Neural progenitor cell (in vitro differentiated cells): ENCODE data around the gene CNTNAP3.
"Not testable (repeated sequence)": the region's sequence is repeated elsewhere in the genome, so short reads cannot be mapped to it uniquely, and the experiment has no call there.

Experiments
- CTCF ChIP-seq: fragments of 200-600 bp; sonication (generic); IDR thresholded peaks from 2 replicates; pipeline ENCODE4 v1.5.1; 2017; ENCODE audit warnings: antibody characterized with exemption, mild to moderate bottlenecking
- EZH2 ChIP-seq: fragments of 200-600 bp; sonication (generic); IDR thresholded peaks from 2 replicates; pipeline ENCODE4 v1.6.1; 2017; ENCODE audit warnings: antibody characterized with exemption, mild to moderate bottlenecking, moderate library complexity
- EZH2phosphoT487 ChIP-seq: fragments of 200-600 bp; sonication (generic); IDR thresholded peaks from 2 replicates; pipeline ENCODE4 v1.6.1; 2017; ENCODE audit warnings: antibody characterized with exemption

GRCh38 chr9:39067683-39068082 lies 220.3 kb downstream of the CNTNAP3 start:
- TF ChIP-seq CTCF, EZH2, EZH2phosphoT487: not testable (repeated sequence)
